H1 (cell line): ENCODE data around the gene TTLL5. TPM values are rescaled to one million over a fixed set of nuclear protein-coding genes. Genes with fewer than 3 reads are reported as not detected.

Source experiments
- CREB1 ChIP-seq: IDR thresholded peaks from 2 replicates; pipeline ENCODE4 v1.6.1; 2012; ENCODE audit warnings: inconsistent platforms
- FOSL1 ChIP-seq: IDR thresholded peaks from 2 replicates; pipeline ENCODE4 v1.6.1; 2011; ENCODE audit warnings: mild to moderate bottlenecking, low read depth, low read length, moderate library complexity; ENCODE audit not compliant: insufficient read depth
- HDAC2 ChIP-seq, 2 experiments: fragments of 300-600 bp in 1 of 2; sonication (generic) in 1 of 2; IDR thresholded peaks; 2 replicates each; pipeline ENCODE4 v1.6.1; 2011 to 2012; ENCODE audit warnings: low read depth in 2 of 2, low read length in 2 of 2, mild to moderate bottlenecking in 2 of 2, moderate library complexity in 2 of 2, borderline replicate concordance in 1 of 2, inconsistent platforms in 1 of 2
- MAFK ChIP-seq: IDR thresholded peaks from 2 replicates; pipeline ENCODE4 v1.6.1; 2012; ENCODE audit warnings: low read depth, mild to moderate bottlenecking, improper control_type of control experiment, low read length
- NANOG ChIP-seq: IDR thresholded peaks from 2 replicates; pipeline ENCODE4 v1.6.1; 2011; ENCODE audit warnings: low read length, low read depth, mild to moderate bottlenecking, inconsistent platforms; ENCODE audit not compliant: insufficient read depth, poor library complexity, severe bottlenecking
- RXRA ChIP-seq: IDR thresholded peaks from 2 replicates; pipeline ENCODE4 v1.6.1; 2011; ENCODE audit warnings: low read depth, mild to moderate bottlenecking, low read length, moderate library complexity; ENCODE audit not compliant: insufficient read depth
- SIRT6 ChIP-seq: IDR thresholded peaks from one replicate; pipeline ENCODE4 v1.7.1; 2012; ENCODE audit warnings: low read length, inconsistent platforms
- SRF ChIP-seq: IDR thresholded peaks from 2 replicates; pipeline ENCODE4 v1.6.1; 2011; ENCODE audit warnings: mild to moderate bottlenecking, low read depth, low read length, moderate library complexity
- YY1 ChIP-seq: IDR thresholded peaks from 2 replicates; pipeline ENCODE4 v1.6.1; 2011; ENCODE audit warnings: low read depth, mild to moderate bottlenecking, low read length
- polyA plus RNA-seq, 7 experiments: library from polyadenylated mRNA; depleted of rRNA in 3 of 7; stranded (reverse) in 5 of 7; unstranded in 2 of 7; fragments of >200 nt in 5 of 7; fragments of 200-250 nt in 2 of 7; gene quantifications; 1 replicate in 5 of 7; 2 replicates in 1 of 7; 4 replicates in 1 of 7; pipeline versions ENCODE4 v1.2.1 to v1.2.3, GENCODE V29; 2011 to 2013; ENCODE audit warnings: missing spikeins in 2 of 7, mixed read lengths in 2 of 7
- total RNA-seq: library from RNA; stranded (reverse); fragmentation: NEBNext Ultra II Directional; extraction: Animal tissue kit (Norgen Biotek cat#: 25700); gene quantifications from 2 replicates; pipeline ENCODE4 v1.2.1, GENCODE V29; 2021
- TF ChIP-seq, protein P1 (sequence below): IDR thresholded peaks from 2 replicates; pipeline ENCODE4 v1.6.1; 2012; ENCODE audit warnings: low read length, inconsistent platforms

Gene TTLL5
- total and polyA plus RNA-seq, 2 of the 8 experiments (the other 6 are each of a cell fraction or from before 2014, with no cell fraction given): 16.1 to 45.9 TPM

DNA sequence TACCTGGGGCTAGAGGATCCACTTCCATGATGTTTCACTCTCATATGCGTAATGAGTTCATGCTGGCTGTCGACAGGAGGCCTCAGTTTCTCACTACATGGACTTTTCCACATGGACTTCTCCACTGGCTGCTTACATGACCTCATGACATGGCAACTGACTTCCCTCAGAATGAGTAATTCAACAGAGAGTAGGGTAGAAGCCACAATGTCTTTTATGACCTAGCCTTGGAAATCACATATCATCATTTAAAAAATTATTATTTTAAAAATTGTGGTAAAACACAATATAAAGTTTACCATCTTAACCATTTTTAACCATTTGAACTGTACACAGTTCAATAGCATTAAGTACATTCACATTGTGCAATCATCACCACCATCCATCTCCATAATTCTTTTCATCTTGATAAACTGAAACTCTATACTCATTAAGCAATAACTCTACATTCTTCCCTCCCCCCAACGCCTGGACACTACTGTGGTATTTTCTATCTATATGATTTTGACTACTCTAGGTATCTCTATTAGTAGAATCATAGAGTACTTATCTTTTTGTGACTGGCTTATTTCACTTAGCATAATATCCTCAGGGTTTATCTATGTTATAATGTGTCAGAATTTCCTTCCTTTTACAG lies 176.2 kb downstream of the TTLL5 start (continued):
- no peak for TF ChIP-seq YY1
- no peak for TF ChIP-seq FOSL1
- TF ChIP-seq MAFK: no peak
- no peak for TF ChIP-seq RXRA
- TF ChIP-seq, protein P1, sequence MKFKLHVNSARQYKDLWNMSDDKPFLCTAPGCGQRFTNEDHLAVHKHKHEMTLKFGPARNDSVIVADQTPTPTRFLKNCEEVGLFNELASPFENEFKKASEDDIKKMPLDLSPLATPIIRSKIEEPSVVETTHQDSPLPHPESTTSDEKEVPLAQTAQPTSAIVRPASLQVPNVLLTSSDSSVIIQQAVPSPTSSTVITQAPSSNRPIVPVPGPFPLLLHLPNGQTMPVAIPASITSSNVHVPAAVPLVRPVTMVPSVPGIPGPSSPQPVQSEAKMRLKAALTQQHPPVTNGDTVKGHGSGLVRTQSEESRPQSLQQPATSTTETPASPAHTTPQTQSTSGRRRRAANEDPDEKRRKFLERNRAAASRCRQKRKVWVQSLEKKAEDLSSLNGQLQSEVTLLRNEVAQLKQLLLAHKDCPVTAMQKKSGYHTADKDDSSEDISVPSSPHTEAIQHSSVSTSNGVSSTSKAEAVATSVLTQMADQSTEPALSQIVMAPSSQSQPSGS: no peak
- no peak for TF ChIP-seq HDAC2 (IDR thresholded peaks at IDR 0.05; ENCODE audit: borderline replicate concordance in 1 of 2, low read depth in 2 of 2, low read length in 2 of 2)
- TF ChIP-seq SRF: no peak
- TF ChIP-seq SIRT6: no peak
- no peak for TF ChIP-seq NANOG
- TF ChIP-seq CREB1: no peak
- TF ChIP-seq, all 59 proteins: peak for 0
